PC-9 (cell line): Measurements from ENCODE around the gene LRRC43. TPM values are rescaled to one million over a fixed set of nuclear protein-coding genes. Genes with fewer than 3 reads are reported as not detected.

ENCODE experiments used
- BruUV-seq: library from RNA; stranded (reverse); fragments of 400-500 nt; replicated peaks from 2 replicates; lab custom pipeline; 2021; lab: Mats Ljungman, UMichigan
- CTCF ChIA-PET: fragments of 300-600 bp; sonication (Branson Sonifier 250); formaldehyde crosslinking; loops from one replicate; lab custom pipeline; 2022; ENCODE audit warnings: antibody characterized with exemption; lab: Charles Lee
- POLR2A ChIA-PET: fragments of 300-600 bp; sonication (Branson Sonifier 250); formaldehyde crosslinking; loops from one replicate; lab custom pipeline; 2022; ENCODE audit warnings: antibody characterized with exemption; ENCODE audit not compliant: unreplicated experiment; lab: Charles Lee
- DNase-seq, 2 experiments: peaks; one replicate each; pipeline versions ENCODE4 v3.0.0 to v3.0.0-alpha.2; 2015 to 2022; ENCODE audit warnings: mixed read lengths in 1 of 2
- H2AFZ ChIP-seq: fragments of 200-600 bp; sonication (generic); 2 replicates; pipeline ENCODE4 v1.8.1; 2017; ENCODE audit warnings: antibody characterized with exemption
- H3F3A ChIP-seq: fragments of 200-600 bp; sonication (generic); 2 replicates; pipeline ENCODE4 v1.8.1; 2017; ENCODE audit warnings: antibody characterized with exemption, mild to moderate bottlenecking, low read depth; ENCODE audit not compliant: insufficient read depth
- H3K27ac ChIP-seq: fragments of 200-600 bp; sonication (generic); 2 replicates; pipeline ENCODE4 v1.6.1; 2016; ENCODE audit warnings: mixed run types
- H3K27me3 ChIP-seq: fragments of 200-600 bp; sonication (generic); 2 replicates; pipeline ENCODE4 v1.6.1; 2016; ENCODE audit warnings: low read depth, mixed run types; ENCODE audit not compliant: insufficient read depth
- H3K36me3 ChIP-seq: fragments of 200-600 bp; sonication (generic); 2 replicates; pipeline ENCODE4 v1.6.1; 2016; ENCODE audit warnings: low read depth, mixed run types
- H3K4me1 ChIP-seq: fragments of 200-600 bp; sonication (generic); replicated peaks from 2 replicates; pipeline ENCODE4 v1.6.1; 2016; ENCODE audit warnings: mixed run types; ENCODE audit not compliant: insufficient read depth
- H3K4me2 ChIP-seq: fragments of 200-600 bp; sonication (generic); 2 replicates; pipeline ENCODE4 v1.6.1; 2017; ENCODE audit warnings: mixed run types
- H3K4me3 ChIP-seq: fragments of 200-600 bp; sonication (generic); 2 replicates; pipeline ENCODE4 v1.6.1; 2016; ENCODE audit warnings: mixed run types
- H3K79me2 ChIP-seq: fragments of 200-600 bp; sonication (generic); 2 replicates; pipeline ENCODE4 v1.6.1; 2017; ENCODE audit warnings: low read depth, mixed run types
- H3K9me2 ChIP-seq: fragments of 200-600 bp; sonication (generic); 2 replicates; pipeline ENCODE4 v1.8.1; 2017; ENCODE audit warnings: mild to moderate bottlenecking; ENCODE audit not compliant: insufficient read depth
- H3K9me3 ChIP-seq: fragments of 200-600 bp; sonication (generic); 2 replicates; pipeline ENCODE4 v1.8.1; 2016; ENCODE audit warnings: low read depth; ENCODE audit not compliant: insufficient read depth
- H4K20me1 ChIP-seq: fragments of 200-600 bp; sonication (generic); 2 replicates; pipeline ENCODE4 v1.8.1; 2017; ENCODE audit not compliant: insufficient read depth
- EZH2 ChIP-seq: fragments of 200-600 bp; sonication (generic); IDR thresholded peaks from 2 replicates; pipeline ENCODE4 v1.8.0; 2017; ENCODE audit warnings: antibody characterized with exemption, low read depth
- intact Hi-C: fragments of 100-400 bp; cut with micrococcal nuclease; formaldehyde crosslinking; loops from one replicate; pipeline ENCODE4 v1.10.0; 2022; ENCODE audit not compliant: unreplicated experiment
- total RNA-seq: library from RNA; stranded (reverse); gene quantifications from 2 replicates; pipeline ENCODE4 v1.2.3, GENCODE V29; 2021
- TF ChIP-seq, protein P1 (sequence below): fragments of 200-600 bp; sonication (generic); conservative IDR thresholded peaks from 2 replicates; pipeline ENCODE4 v1.6.1; 2017; ENCODE audit warnings: mixed run types, antibody characterized with exemption, mild to moderate bottlenecking, moderate library complexity

Gene LRRC43
- total RNA-seq, 1 experiment from 2014 or later = 0.39 TPM

DNA sequence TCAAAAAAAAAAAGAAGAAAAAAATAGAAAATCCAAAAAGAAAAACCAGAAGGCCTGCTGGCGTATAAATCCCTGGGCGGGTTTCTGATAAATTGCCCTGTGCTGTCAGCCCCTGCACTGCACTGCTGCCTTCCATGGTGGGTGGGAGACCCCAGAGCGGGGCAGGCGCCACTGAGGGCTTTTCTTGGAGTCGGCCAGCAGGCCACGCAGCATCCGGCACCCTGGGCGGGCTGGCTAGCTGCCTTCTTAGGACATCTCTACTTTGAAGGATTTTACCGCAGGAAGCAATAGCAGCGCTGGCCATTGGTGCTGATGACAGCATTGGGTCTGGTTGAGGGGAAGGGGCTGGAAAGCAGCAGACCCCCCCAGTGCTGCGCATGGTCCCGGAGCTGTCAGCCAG, 38.0 kb upstream of the LRRC43 start:
- Histone ChIP-seq H3K27me3 (no peaks in the 10 kb centered on the region), H3K4me1 (no peaks in the 10 kb centered on the region), H3K4me2 (no peak overlapping the region), H2AFZ (no peak overlapping the region), H3K36me3 (no peaks in the 10 kb centered on the region), H3K9me3 (no peaks in the 10 kb centered on the region), H3K27ac (no peak overlapping the region), H3K9me2 (no peaks in the 10 kb centered on the region), H4K20me1 (no peaks in the 10 kb centered on the region), H3K79me2 (no peaks in the 10 kb centered on the region), H3K4me3 (no peak overlapping the region), H3F3A (no peaks in the 10 kb centered on the region)
- ChIA-PET POLR2A (no interaction called here), CTCF (interaction anchor here (0.6 kb wide), 1 partner anchor 105 kb away, joined by 4 read pairs; no protein-coding TSS in a partner anchor)
- no peak for TF ChIP-seq EZH2
- TF ChIP-seq, protein P1, sequence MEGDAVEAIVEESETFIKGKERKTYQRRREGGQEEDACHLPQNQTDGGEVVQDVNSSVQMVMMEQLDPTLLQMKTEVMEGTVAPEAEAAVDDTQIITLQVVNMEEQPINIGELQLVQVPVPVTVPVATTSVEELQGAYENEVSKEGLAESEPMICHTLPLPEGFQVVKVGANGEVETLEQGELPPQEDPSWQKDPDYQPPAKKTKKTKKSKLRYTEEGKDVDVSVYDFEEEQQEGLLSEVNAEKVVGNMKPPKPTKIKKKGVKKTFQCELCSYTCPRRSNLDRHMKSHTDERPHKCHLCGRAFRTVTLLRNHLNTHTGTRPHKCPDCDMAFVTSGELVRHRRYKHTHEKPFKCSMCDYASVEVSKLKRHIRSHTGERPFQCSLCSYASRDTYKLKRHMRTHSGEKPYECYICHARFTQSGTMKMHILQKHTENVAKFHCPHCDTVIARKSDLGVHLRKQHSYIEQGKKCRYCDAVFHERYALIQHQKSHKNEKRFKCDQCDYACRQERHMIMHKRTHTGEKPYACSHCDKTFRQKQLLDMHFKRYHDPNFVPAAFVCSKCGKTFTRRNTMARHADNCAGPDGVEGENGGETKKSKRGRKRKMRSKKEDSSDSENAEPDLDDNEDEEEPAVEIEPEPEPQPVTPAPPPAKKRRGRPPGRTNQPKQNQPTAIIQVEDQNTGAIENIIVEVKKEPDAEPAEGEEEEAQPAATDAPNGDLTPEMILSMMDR = no peak
- intact Hi-C loops = no loop called here
- BruUV-seq = TSS peak; percentile 9
- no peak for DNase-seq

DNA sequence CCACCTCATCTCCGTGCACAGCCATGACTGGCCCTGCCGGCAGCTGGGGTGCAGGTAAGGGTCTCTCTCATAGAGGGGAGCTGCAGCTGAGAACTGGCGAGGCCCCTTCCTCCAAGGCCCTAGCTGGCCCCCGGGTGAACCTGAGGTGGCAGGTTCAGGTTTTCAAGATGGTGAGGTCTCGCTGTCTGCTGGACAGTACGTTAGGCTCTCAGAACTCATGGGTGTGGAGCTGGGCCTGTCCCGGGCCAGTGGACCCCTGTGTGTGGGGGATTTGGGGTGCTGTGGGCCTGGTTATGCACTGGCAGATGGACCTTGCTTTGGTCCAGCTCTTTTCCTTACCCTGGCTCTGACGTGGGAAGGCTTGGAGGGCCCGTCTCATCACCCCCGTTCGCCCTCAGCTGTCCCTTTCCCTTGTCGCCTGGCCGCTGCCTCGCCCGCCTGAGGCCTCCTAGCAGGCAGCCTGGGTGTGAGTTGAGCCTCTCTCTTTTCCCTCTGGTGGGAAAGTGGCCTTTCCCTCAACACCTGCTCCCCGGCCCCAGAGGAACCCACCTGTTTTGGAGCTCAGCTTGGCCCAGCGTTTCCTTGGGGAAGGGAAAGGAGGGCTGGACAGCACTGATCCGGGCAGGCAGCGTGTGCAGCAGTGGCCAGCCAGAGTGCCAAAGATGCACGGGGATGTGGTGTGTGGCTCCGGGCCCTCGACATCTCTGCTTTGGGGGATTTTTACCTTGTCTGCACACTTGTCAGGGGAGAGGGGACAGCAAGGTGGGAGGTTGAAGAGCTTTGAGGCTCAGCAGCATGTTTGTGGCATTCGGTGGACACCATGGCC, 37.2 kb upstream of the LRRC43 start:
- Histone ChIP-seq H3K27me3 (no peaks in the 10 kb centered on the region), H3K4me1 (no peaks in the 10 kb centered on the region), H3K9me2 (no peaks in the 10 kb centered on the region), H3K4me2 (no peak overlapping the region), H3K36me3 (no peaks in the 10 kb centered on the region), H3K4me3 (no peak overlapping the region), H3K9me3 (no peaks in the 10 kb centered on the region), H2AFZ (no peak overlapping the region), H3F3A (no peaks in the 10 kb centered on the region), H3K79me2 (no peaks in the 10 kb centered on the region), H3K27ac (no peak overlapping the region), H4K20me1 (no peaks in the 10 kb centered on the region)
- ChIA-PET POLR2A (no interaction called here), CTCF (interaction anchor here (0.6 kb wide), 1 partner anchor 106 kb away, joined by 4 read pairs; no protein-coding TSS in a partner anchor)
- no peak for DNase-seq
- BruUV-seq = no TSS peak
- intact Hi-C loops = no loop called here
- no peak for TF ChIP-seq EZH2
- TF ChIP-seq, protein P1 = no peak

DNA sequence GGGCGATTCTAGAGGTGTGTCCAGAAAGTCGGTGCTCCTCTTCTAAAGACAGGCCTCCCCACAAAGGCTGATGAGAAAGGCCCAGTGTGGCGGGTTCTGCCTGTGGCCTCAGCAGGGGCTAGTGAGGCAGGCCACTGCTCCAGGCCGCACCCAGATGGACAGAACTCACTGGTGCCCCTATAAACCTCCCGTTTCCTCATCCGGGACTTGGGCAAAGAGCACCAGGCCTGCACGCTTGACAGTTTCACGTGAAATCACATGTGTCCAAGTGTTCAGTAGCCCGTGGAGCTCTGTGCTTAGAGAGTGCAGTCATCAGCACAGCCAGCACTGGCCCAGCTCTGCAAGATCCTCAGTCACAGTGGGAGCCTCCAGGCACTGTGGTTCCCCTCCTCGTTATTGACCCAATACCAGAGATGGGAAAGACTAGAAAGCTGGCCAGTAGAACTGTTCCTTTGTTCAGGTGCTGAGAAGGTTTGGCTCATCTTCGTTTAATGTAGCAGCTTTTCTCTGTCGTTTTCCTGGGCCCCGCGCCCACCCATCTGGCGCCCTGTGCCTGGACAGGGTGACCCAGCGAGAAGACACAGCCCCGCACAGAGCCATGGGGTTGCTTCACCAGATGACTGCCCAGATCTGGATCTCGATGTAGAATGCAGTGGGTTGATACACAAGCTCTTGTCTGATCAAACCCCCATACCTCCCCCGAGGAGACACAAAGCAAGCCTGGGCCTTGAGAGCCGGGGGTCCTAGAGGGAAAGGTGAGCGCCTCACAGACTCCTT, 35.2 kb upstream of the LRRC43 start:
- H3K36me3 ChIP-seq = no peaks in the 10 kb centered on the region
- H3K4me3 ChIP-seq = no peak overlapping the region
- TF ChIP-seq EZH2 = no peak
- TF ChIP-seq, protein P1 = no peak
- intact Hi-C loops = no loop called here
- POLR2A ChIA-PET = interaction anchor here (0.6 kb wide), 1 partner anchor 34 kb away, joined by 5 read pairs; no protein-coding TSS in a partner anchor
- H3K79me2 ChIP-seq = no peaks in the 10 kb centered on the region
- BruUV-seq = no TSS peak
- no peaks in the 10 kb centered on the region for H3K9me2 ChIP-seq
- no peak overlapping the region for H2AFZ ChIP-seq
- no peak overlapping the region for H3K27ac ChIP-seq
- no peaks in the 10 kb centered on the region for H3K4me1 ChIP-seq
- H3K27me3 ChIP-seq = no peaks in the 10 kb centered on the region
- no peaks in the 10 kb centered on the region for H3K9me3 ChIP-seq
- DNase-seq = no peak
- no peaks in the 10 kb centered on the region for H4K20me1 ChIP-seq
- H3K4me2 ChIP-seq = no peak overlapping the region
- no peaks in the 10 kb centered on the region for H3F3A ChIP-seq
- CTCF ChIA-PET = no interaction called here
